ENCODE results near the gene TFCP2. TPM values are rescaled to one million over a fixed set of nuclear protein-coding genes. Genes with fewer than 3 reads are reported as not detected.

TFCP2 gene
- total and polyA plus RNA-seq, 2 of the 13 experiments (the other 11 are each of a cell fraction or from before 2014, with no cell fraction given), result 7.6 to 10.0 TPM

GRCh38 chr12:51217133-51217967 lies 44.4 kb upstream of the TFCP2 start (continued):
- TF ChIP-seq ZBTB8A (CRISPR knock-in tag; IDR thresholded peaks at IDR 0.05; ENCODE audit: borderline replicate concordance, low read depth) (no peak), ZNF768 (CRISPR knock-in tag; IDR thresholded peaks at IDR 0.05) (0 out of 2 replicates have a peak, but pooled peaks have one; percentile 20), ZNF567 (CRISPR knock-in tag; IDR thresholded peaks at IDR 0.05; ENCODE audit: borderline replicate concordance) (no peak), ZFP91 (CRISPR knock-in tag; IDR thresholded peaks at IDR 0.05; ENCODE audit: borderline replicate concordance) (peak; percentile 31; the same call in 1 of the 2 replicates), ZFY (CRISPR knock-in tag; IDR thresholded peaks at IDR 0.05) (0 out of 2 replicates have a peak, but pooled peaks have one; percentile 5), MED1 (CRISPR knock-in tag; IDR thresholded peaks at IDR 0.05) (peak; percentile 2; the same call in 1 of the 2 replicates), ZSCAN21 (CRISPR knock-in tag; IDR thresholded peaks at IDR 0.05; ENCODE audit: borderline replicate concordance) (no peak), IRF9 (CRISPR knock-in tag; IDR thresholded peaks at IDR 0.05; ENCODE audit: borderline replicate concordance) (no peak), ZNF12 (CRISPR knock-in tag; IDR thresholded peaks at IDR 0.05) (no peak), PATZ1 (CRISPR knock-in tag; IDR thresholded peaks at IDR 0.05) (peak; percentile 77), HNRNPLL (IDR thresholded peaks at IDR 0.05; ENCODE audit: low read depth, low read length, poor library complexity, severe bottlenecking) (peak; percentile 26), HMGXB4 (CRISPR knock-in tag; IDR thresholded peaks at IDR 0.05; ENCODE audit: borderline replicate concordance in 1 of 2, low read depth in 1 of 2) (peak in 1 of 2 experiments; percentile 54; a peak in 1 of 4 replicates), NRL (CRISPR knock-in tag; IDR thresholded peaks at IDR 0.05; ENCODE audit: borderline replicate concordance) (0 out of 2 replicates have a peak, but pooled peaks have one; percentile 30), ZBTB33 (CRISPR knock-in tag; IDR thresholded peaks at IDR 0.05) (no peak), SOX6 (IDR thresholded peaks at IDR 0.05) (no peak), SOX6 (CRISPR knock-in tag; IDR thresholded peaks at IDR 0.05) (no peak), RAD21 (CRISPR knock-in tag; IDR thresholded peaks at IDR 0.05) (0 out of 2 replicates have a peak, but pooled peaks have one; percentile 8), ZNF253 (CRISPR knock-in tag; IDR thresholded peaks at IDR 0.05; ENCODE audit: borderline replicate concordance) (no peak), KMT2A (CRISPR knock-in tag; IDR thresholded peaks at IDR 0.05) (no peak)

Measured in HepG2 (cell line).